HL-60/S4 (cell line): ENCODE results near the gene IQCE.
"Not testable (repeated sequence)": the region's sequence is repeated elsewhere in the genome, so short reads cannot be mapped to it uniquely, and the experiment has no call there.

Experiments
- in situ Hi-C: fragments of 300-500 bp; cut with MboI; formaldehyde crosslinking; loops from 2 replicates; pipeline ENCODE4 v1.14.3; 2022; ENCODE audit warnings: low sequenced_read_pairs

IQCE gene

GRCh38 chr7:2520761-2521290 lies 38.0 kb upstream of the IQCE start:
- in situ Hi-C loops = no loop called here

- in situ Hi-C loops = no loop called here
These were observed 37.4 kb upstream of the IQCE start for GRCh38 chr7:2521341-2521745.

GRCh38 chr7:2521952-2522591 lies 36.7 kb upstream of the IQCE start:
- in situ Hi-C loops = no loop called here

- in situ Hi-C loops = no loop called here
These were observed 35.9 kb upstream of the IQCE start for GRCh38 chr7:2522780-2523433.

GRCh38 chr7:2523461-2523936 lies 35.3 kb upstream of the IQCE start:
- in situ Hi-C loops = no loop called here

GRCh38 chr7:2523941-2524807 lies 34.6 kb upstream of the IQCE start:
- in situ Hi-C loops = no loop called here

- in situ Hi-C loops = no loop called here
These were observed 33.7 kb upstream of the IQCE start for GRCh38 chr7:2524808-2525657.

GRCh38 chr7:2525658-2526630 lies 32.8 kb upstream of the IQCE start:
- in situ Hi-C loops = no loop called here

GRCh38 chr7:2526659-2527504 lies 31.9 kb upstream of the IQCE start:
- in situ Hi-C loops = no loop called here

- in situ Hi-C loops = no loop called here
These were observed 31.0 kb upstream of the IQCE start for GRCh38 chr7:2527505-2528467.

GRCh38 chr7:2528481-2529095 lies 30.2 kb upstream of the IQCE start:
- in situ Hi-C loops = no loop called here

GRCh38 chr7:2529161-2530070 lies 29.4 kb upstream of the IQCE start:
- in situ Hi-C loops = no loop called here

GRCh38 chr7:2530071-2530987 lies 28.4 kb upstream of the IQCE start:
- in situ Hi-C loops = no loop called here

GRCh38 chr7:2530994-2531795 lies 27.6 kb upstream of the IQCE start:
- in situ Hi-C loops = not testable (repeated sequence)
